ENCODE data around the gene HUNK.

The HUNK gene

GRCh38 chr21:31872452-31873274 is at the start of gene HUNK:
TSS of gene HUNK (plus strand) at chr21:31873020. CDS start at chr21:31873675, 655 bp downstream.
- H3K4me1 ChIP-seq (ENCODE audit: control insufficient read depth in 2 of 2, insufficient read depth in 2 of 2, low read length in 2 of 2): peaks cover 14 to 20% of the 10 kb centered on the region in 2 donors
- H3K9ac ChIP-seq (ENCODE audit: low read depth in 1 of 2, low read length in 2 of 2): peak within 1 kb of the TSS; percentile 17 to 75
- no peaks in the 10 kb centered on the region for H3K9me3 ChIP-seq (ENCODE audit: control insufficient read depth in 2 of 2, low read length in 2 of 2)
- peaks cover 0 to 3% of the 10 kb centered on the region in 2 donors for H3K27me3 ChIP-seq (ENCODE audit: control insufficient read depth in 2 of 2, insufficient read depth in 2 of 2, low read length in 2 of 2)
- peak within 1 kb of the TSS; percentile 71 to 74 for H3K4me3 ChIP-seq (ENCODE audit: low read length in 2 of 2)
- peak within 1 kb of the TSS; percentile 63 to 66 for H3K27ac ChIP-seq (ENCODE audit: low read depth in 2 of 2, low read length in 2 of 2)
- H3K36me3 ChIP-seq (ENCODE audit: control insufficient read depth in 2 of 2, insufficient read depth in 2 of 2, low read length in 2 of 2): no peaks in the 10 kb centered on the region

DNA sequence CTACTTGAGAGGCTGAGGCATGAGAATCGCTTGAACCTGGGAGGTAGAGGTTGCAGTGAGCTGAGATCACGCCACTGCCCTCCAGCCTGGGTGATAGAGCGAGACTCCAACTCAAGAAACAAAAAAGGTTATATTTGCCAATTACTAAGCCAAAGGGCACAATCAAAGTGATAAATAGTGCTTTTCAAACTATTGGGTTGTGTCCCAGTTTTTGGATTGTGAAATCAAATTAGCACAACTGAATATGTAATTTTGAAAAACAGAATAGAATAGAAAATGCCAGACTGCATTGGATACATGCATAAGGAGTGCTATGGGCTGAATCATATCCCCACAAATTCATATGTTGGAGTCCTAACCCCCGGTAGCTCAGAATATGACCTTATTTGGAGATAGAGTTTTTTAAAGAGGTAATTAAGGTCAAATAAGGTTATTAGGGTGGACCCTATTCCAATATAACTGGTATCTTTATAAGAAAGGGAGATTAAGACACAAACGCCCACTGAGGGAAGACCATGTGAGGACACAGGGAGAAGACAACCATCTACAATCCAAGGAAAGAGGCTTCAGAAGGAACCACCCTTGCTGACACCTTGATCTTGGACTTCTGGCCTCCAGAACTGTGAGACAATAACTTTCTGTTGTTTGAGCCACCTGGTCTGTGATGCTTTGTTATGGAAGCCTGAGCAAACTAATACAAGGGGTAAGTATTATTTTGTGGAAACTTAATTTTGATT is 42.9 kb upstream of the HUNK start:
- Histone ChIP-seq H3K9me3 (ENCODE audit: control insufficient read depth in 2 of 2, low read length in 2 of 2) (no peaks in the 10 kb centered on the region), H3K4me1 (ENCODE audit: control insufficient read depth in 2 of 2, insufficient read depth in 2 of 2, low read length in 2 of 2) (no peaks in the 10 kb centered on the region), H3K4me3 (ENCODE audit: low read length in 2 of 2) (no peak overlapping the region), H3K9ac (ENCODE audit: low read depth in 1 of 2, low read length in 2 of 2) (no peak overlapping the region), H3K27me3 (ENCODE audit: control insufficient read depth in 2 of 2, insufficient read depth in 2 of 2, low read length in 2 of 2) (no peaks in the 10 kb centered on the region), H3K36me3 (ENCODE audit: control insufficient read depth in 2 of 2, insufficient read depth in 2 of 2, low read length in 2 of 2) (no peaks in the 10 kb centered on the region), H3K27ac (ENCODE audit: low read depth in 2 of 2, low read length in 2 of 2) (no peak overlapping the region)

DNA sequence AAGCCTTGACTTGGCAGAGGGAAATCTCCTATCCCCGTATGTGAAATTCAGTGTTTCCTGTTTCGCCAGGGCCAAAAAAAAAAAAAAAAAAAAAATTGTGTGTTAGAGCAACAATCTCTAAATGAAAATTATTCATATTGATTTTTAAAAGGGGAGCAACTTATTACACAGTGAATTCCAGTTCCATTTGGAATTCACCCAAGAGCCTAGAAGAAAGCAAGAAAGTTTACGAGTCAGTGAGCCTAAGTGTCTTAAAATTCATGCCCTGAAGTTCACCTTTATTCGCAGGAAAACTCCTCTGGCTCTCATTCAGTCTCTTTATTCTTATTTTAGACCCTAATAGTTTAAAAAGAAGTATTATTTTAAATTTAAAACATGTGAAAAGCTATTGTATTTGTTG is 42.1 kb upstream of the HUNK start:
- no peaks in the 10 kb centered on the region for H3K4me1 ChIP-seq (ENCODE audit: control insufficient read depth in 2 of 2, insufficient read depth in 2 of 2, low read length in 2 of 2)
- H3K36me3 ChIP-seq (ENCODE audit: control insufficient read depth in 2 of 2, insufficient read depth in 2 of 2, low read length in 2 of 2): no peaks in the 10 kb centered on the region
- H3K9ac ChIP-seq (ENCODE audit: low read depth in 1 of 2, low read length in 2 of 2): no peak overlapping the region
- no peaks in the 10 kb centered on the region for H3K27me3 ChIP-seq (ENCODE audit: control insufficient read depth in 2 of 2, insufficient read depth in 2 of 2, low read length in 2 of 2)
- no peaks in the 10 kb centered on the region for H3K9me3 ChIP-seq (ENCODE audit: control insufficient read depth in 2 of 2, low read length in 2 of 2)
- H3K4me3 ChIP-seq (ENCODE audit: low read length in 2 of 2): no peak overlapping the region
- no peak overlapping the region for H3K27ac ChIP-seq (ENCODE audit: low read depth in 2 of 2, low read length in 2 of 2)

DNA sequence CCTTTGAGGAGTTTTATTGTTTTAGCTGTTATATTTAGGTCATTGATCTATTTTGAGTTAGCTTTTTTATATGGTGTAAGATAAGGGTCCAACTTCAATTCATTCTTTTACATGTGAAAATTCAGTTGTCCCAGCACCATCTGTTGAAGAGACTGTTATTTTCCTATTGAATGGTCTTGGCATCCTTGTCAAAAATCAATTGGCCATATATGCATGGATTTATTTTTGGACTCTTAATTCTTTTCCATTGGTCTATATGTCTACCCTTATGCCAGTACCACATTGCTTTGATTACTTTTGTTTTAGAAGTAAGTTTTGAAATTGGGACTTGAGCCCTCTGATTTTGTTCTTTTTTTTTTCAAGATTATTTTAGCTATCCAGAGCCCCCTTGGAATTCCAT is 35.8 kb upstream of the HUNK start:
- Histone ChIP-seq H3K27ac (ENCODE audit: low read depth in 2 of 2, low read length in 2 of 2) (no peak overlapping the region), H3K4me3 (ENCODE audit: low read length in 2 of 2) (no peak overlapping the region), H3K4me1 (ENCODE audit: control insufficient read depth in 2 of 2, insufficient read depth in 2 of 2, low read length in 2 of 2) (no peaks in the 10 kb centered on the region), H3K9ac (ENCODE audit: low read depth in 1 of 2, low read length in 2 of 2) (no peak overlapping the region), H3K36me3 (ENCODE audit: control insufficient read depth in 2 of 2, insufficient read depth in 2 of 2, low read length in 2 of 2) (no peaks in the 10 kb centered on the region), H3K27me3 (ENCODE audit: control insufficient read depth in 2 of 2, insufficient read depth in 2 of 2, low read length in 2 of 2) (no peaks in the 10 kb centered on the region), H3K9me3 (ENCODE audit: control insufficient read depth in 2 of 2, low read length in 2 of 2) (no peaks in the 10 kb centered on the region)

DNA sequence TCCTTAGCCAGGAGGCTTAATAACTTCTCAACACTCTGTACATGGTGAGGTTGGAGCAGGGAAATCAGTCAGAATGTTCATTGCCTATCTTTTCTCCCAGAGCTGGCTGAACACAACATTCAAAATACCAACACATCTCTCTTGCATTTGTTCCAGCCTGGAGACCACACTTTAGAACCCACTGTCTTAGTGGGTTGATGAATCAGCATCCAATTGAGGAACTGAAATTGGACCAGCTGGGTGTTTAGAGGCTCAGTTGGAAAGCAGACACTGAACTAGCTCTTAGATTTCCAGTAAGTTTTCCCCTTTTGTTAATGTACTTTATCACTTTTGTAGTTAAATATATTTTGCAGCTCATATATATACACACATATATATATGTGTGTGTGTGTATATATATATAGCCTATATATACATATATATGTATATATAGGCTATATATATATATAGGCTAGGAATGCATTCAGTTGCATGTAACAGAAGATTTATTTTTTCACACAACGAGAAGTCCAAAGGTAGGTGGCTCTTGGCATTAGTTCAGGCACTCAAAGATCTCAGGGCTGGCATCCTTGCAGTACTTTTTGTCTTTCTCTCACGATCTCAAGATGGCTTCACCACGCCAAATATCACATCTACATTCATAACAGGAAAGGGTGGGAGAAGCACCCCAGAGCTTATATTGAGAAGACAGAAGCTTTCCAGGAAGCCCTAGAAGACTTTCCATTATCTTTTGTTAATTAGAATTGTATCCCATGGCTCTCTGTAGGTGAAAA is 35.0 kb upstream of the HUNK start:
- Histone ChIP-seq H3K9me3 (ENCODE audit: control insufficient read depth in 2 of 2, low read length in 2 of 2) (no peaks in the 10 kb centered on the region), H3K4me1 (ENCODE audit: control insufficient read depth in 2 of 2, insufficient read depth in 2 of 2, low read length in 2 of 2) (no peaks in the 10 kb centered on the region), H3K27ac (ENCODE audit: low read depth in 2 of 2, low read length in 2 of 2) (no peak overlapping the region), H3K9ac (ENCODE audit: low read depth in 1 of 2, low read length in 2 of 2) (no peak overlapping the region), H3K36me3 (ENCODE audit: control insufficient read depth in 2 of 2, insufficient read depth in 2 of 2, low read length in 2 of 2) (no peaks in the 10 kb centered on the region), H3K4me3 (ENCODE audit: low read length in 2 of 2) (no peak overlapping the region), H3K27me3 (ENCODE audit: control insufficient read depth in 2 of 2, insufficient read depth in 2 of 2, low read length in 2 of 2) (no peaks in the 10 kb centered on the region)

DNA sequence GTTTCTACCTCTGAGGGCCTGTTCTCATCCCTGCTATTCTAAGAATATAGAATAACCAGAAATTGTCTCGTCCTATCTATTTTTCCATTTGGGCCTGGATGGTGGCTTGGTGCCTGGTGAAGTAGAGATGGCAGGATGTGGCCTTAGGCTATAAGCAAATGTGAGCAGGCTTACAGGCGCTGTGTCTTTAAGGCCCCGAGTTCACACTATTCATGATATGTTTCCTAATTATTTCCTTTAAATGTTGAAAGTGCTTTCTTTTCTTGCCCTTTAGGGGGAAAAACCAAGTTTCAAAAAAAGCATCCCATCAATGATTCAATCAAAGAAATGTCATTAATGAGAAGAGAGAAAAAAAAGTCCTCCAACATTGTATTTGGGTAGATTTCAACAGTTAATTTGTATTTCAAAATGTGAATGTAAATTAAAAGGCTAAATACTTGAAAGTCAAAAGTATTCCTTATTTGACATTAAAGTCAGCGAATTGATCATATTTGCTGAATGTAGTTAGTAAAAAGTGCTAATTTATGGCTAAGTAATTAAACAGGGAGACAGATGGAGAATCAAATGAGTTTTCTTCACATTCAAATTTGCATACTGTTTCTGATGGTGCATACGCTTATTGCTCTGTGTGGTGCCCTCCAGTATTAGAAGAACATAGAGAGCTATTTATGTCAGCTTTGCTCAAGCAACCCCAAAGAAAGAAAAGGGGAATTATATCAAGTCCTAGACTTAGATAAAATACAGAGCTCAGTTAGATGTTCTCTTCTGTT is 34.0 kb upstream of the HUNK start:
- Histone ChIP-seq H3K9me3 (ENCODE audit: control insufficient read depth in 2 of 2, low read length in 2 of 2) (no peaks in the 10 kb centered on the region), H3K27me3 (ENCODE audit: control insufficient read depth in 2 of 2, insufficient read depth in 2 of 2, low read length in 2 of 2) (no peaks in the 10 kb centered on the region), H3K4me3 (ENCODE audit: low read length in 2 of 2) (no peak overlapping the region), H3K4me1 (ENCODE audit: control insufficient read depth in 2 of 2, insufficient read depth in 2 of 2, low read length in 2 of 2) (no peaks in the 10 kb centered on the region), H3K27ac (ENCODE audit: low read depth in 2 of 2, low read length in 2 of 2) (no peak overlapping the region), H3K9ac (ENCODE audit: low read depth in 1 of 2, low read length in 2 of 2) (no peak overlapping the region), H3K36me3 (ENCODE audit: control insufficient read depth in 2 of 2, insufficient read depth in 2 of 2, low read length in 2 of 2) (no peaks in the 10 kb centered on the region)

DNA sequence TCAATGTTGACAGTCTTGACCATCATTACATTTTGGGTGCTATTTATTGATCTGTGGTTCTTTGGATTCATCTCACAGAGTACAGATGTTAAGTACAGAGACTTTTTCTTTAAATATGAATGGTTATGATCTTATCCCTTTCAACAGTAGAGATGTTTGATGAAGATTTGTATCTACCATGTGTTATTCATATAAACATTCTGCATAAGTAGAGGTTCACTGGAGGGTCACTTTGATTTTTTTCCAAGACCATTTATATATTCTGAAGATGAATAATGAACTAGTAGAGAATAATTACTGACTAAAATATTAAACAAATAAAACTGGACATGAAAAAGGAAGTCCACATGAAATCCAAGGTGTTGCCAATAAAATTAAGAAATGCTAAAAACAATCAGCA is 28.6 kb upstream of the HUNK start:
- H3K27me3 ChIP-seq (ENCODE audit: control insufficient read depth in 2 of 2, insufficient read depth in 2 of 2, low read length in 2 of 2): no peaks in the 10 kb centered on the region
- H3K9ac ChIP-seq (ENCODE audit: low read depth in 1 of 2, low read length in 2 of 2): no peak overlapping the region
- H3K4me3 ChIP-seq (ENCODE audit: low read length in 2 of 2): no peak overlapping the region
- no peaks in the 10 kb centered on the region for H3K9me3 ChIP-seq (ENCODE audit: control insufficient read depth in 2 of 2, low read length in 2 of 2)
- no peak overlapping the region for H3K27ac ChIP-seq (ENCODE audit: low read depth in 2 of 2, low read length in 2 of 2)
- no peaks in the 10 kb centered on the region for H3K4me1 ChIP-seq (ENCODE audit: control insufficient read depth in 2 of 2, insufficient read depth in 2 of 2, low read length in 2 of 2)
- no peaks in the 10 kb centered on the region for H3K36me3 ChIP-seq (ENCODE audit: control insufficient read depth in 2 of 2, insufficient read depth in 2 of 2, low read length in 2 of 2)

GRCh38 chr21:31845151-31845729 is 27.6 kb upstream of the HUNK start:
- Histone ChIP-seq H3K9me3 (ENCODE audit: control insufficient read depth in 2 of 2, low read length in 2 of 2) (no peaks in the 10 kb centered on the region), H3K4me1 (ENCODE audit: control insufficient read depth in 2 of 2, insufficient read depth in 2 of 2, low read length in 2 of 2) (no peaks in the 10 kb centered on the region), H3K4me3 (ENCODE audit: low read length in 2 of 2) (no peak overlapping the region), H3K9ac (ENCODE audit: low read depth in 1 of 2, low read length in 2 of 2) (no peak overlapping the region), H3K27ac (ENCODE audit: low read depth in 2 of 2, low read length in 2 of 2) (no peak overlapping the region), H3K36me3 (ENCODE audit: control insufficient read depth in 2 of 2, insufficient read depth in 2 of 2, low read length in 2 of 2) (no peaks in the 10 kb centered on the region), H3K27me3 (ENCODE audit: control insufficient read depth in 2 of 2, insufficient read depth in 2 of 2, low read length in 2 of 2) (no peaks in the 10 kb centered on the region)

DNA sequence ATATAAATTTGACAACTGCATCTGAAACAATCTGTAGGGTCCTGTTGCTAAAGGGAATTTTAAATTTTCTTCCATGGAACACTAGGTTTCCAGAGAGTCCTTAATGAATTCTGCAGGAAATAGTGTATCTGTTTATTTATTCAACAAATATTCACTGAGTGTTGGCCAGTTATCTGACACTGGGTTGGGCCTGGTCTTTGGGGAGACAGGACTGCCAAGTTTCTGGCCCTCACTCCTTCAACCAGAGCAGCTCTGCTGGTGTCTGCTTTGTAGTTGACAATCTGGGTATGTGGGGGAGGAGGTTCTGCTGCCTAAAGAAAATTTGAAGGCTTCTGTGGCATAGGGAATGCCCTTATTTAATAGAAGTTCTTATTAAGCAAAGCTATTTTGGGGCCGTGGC is 26.1 kb upstream of the HUNK start:
- Histone ChIP-seq H3K4me3 (ENCODE audit: low read length in 2 of 2) (no peak overlapping the region), H3K9ac (ENCODE audit: low read depth in 1 of 2, low read length in 2 of 2) (no peak overlapping the region), H3K27ac (ENCODE audit: low read depth in 2 of 2, low read length in 2 of 2) (no peak overlapping the region), H3K4me1 (ENCODE audit: control insufficient read depth in 2 of 2, insufficient read depth in 2 of 2, low read length in 2 of 2) (no peaks in the 10 kb centered on the region), H3K27me3 (ENCODE audit: control insufficient read depth in 2 of 2, insufficient read depth in 2 of 2, low read length in 2 of 2) (no peaks in the 10 kb centered on the region), H3K9me3 (ENCODE audit: control insufficient read depth in 2 of 2, low read length in 2 of 2) (no peaks in the 10 kb centered on the region), H3K36me3 (ENCODE audit: control insufficient read depth in 2 of 2, insufficient read depth in 2 of 2, low read length in 2 of 2) (no peaks in the 10 kb centered on the region)
